Karpas-422 (cell line): Measurements from ENCODE around the gene KCND3. TPM values are rescaled to one million over a fixed set of nuclear protein-coding genes. Genes with fewer than 3 reads are reported as not detected.

Source experiments
- DNase-seq: peaks from one replicate; pipeline ENCODE4 v3.0.0-alpha.2; 2015
- H2AFZ ChIP-seq: fragments of 200-600 bp; sonication (generic); 2 replicates; pipeline ENCODE4 v1.6.1; 2014; ENCODE audit warnings: antibody characterized with exemption, low read length, mixed read lengths
- H3K27ac ChIP-seq: fragments of 200-600 bp; sonication (generic); 2 replicates; pipeline ENCODE4 v1.5.1; 2014; ENCODE audit warnings: mild to moderate bottlenecking, low read length, moderate library complexity
- H3K27me3 ChIP-seq: fragments of 200-600 bp; sonication (generic); 2 replicates; pipeline ENCODE4 v1.6.1; 2014; ENCODE audit warnings: low read length, mixed read lengths
- H3K36me3 ChIP-seq: fragments of 200-600 bp; sonication (generic); 2 replicates; pipeline ENCODE4 v1.6.1; 2014; ENCODE audit warnings: low read length, mixed read lengths; ENCODE audit not compliant: insufficient read depth
- H3K4me1 ChIP-seq: fragments of 200-600 bp; sonication (generic); 2 replicates; pipeline ENCODE4 v1.6.1; 2014; ENCODE audit warnings: mild to moderate bottlenecking, low read length, mixed read lengths
- H3K4me2 ChIP-seq: fragments of 200-600 bp; sonication (generic); 2 replicates; pipeline ENCODE4 v1.6.1; 2014; ENCODE audit warnings: low read length, low read depth, mild to moderate bottlenecking; ENCODE audit not compliant: poor library complexity, severe bottlenecking
- H3K4me3 ChIP-seq: fragments of 200-600 bp; sonication (generic); 2 replicates; pipeline ENCODE4 v1.5.1; 2014; ENCODE audit warnings: mild to moderate bottlenecking, antibody characterized with exemption, low read length, mixed read lengths
- H3K79me2 ChIP-seq: fragments of 200-600 bp; sonication (generic); 2 replicates; pipeline ENCODE4 v1.6.1; 2014; ENCODE audit warnings: mild to moderate bottlenecking, low read length, mixed read lengths
- H3K9ac ChIP-seq: fragments of 200-600 bp; sonication (generic); 2 replicates; pipeline ENCODE4 v1.6.0; 2014; ENCODE audit warnings: low read length
- H3K9me2 ChIP-seq: fragments of 200-600 bp; sonication (generic), shearing (Covaris generic); replicated peaks from 2 replicates; pipeline ENCODE4 v1.6.0; 2014; ENCODE audit warnings: mild to moderate bottlenecking, low read length, moderate library complexity; ENCODE audit not compliant: insufficient read depth
- H3K9me3 ChIP-seq: fragments of 300-700, 200-600 bp; sonication (generic); 2 replicates; pipeline ENCODE4 v1.6.1; 2014; ENCODE audit warnings: low read length, mixed read lengths
- H4K20me1 ChIP-seq: fragments of 200-600 bp; sonication (generic); 2 replicates; pipeline ENCODE4 v1.6.1; 2014; ENCODE audit warnings: mild to moderate bottlenecking, antibody characterized with exemption, low read length, low read depth; ENCODE audit not compliant: insufficient read depth
- total RNA-seq: library from RNA; depleted of rRNA; stranded (reverse); fragments of >200 nt; shearing (Covaris generic); gene quantifications from 2 replicates; pipeline ENCODE4 v1.2.3, GENCODE V29; 2014; ENCODE audit warnings: low replicate concordance

The KCND3 gene
- total RNA-seq, 1 experiment from 2014 or later, result not detected

GRCh38 chr1:111751906-111752575 is 237.4 kb downstream of the KCND3 start:
- H3K4me2 ChIP-seq, result no peak overlapping the region
- no peaks in the 10 kb centered on the region for H4K20me1 ChIP-seq
- no peak overlapping the region for H3K27ac ChIP-seq
- H3K9ac ChIP-seq, result no peak overlapping the region
- H2AFZ ChIP-seq, result no peak overlapping the region
- H3K4me3 ChIP-seq, result no peak overlapping the region
- peaks cover 21% of the 10 kb centered on the region for H3K4me1 ChIP-seq
- no peaks in the 10 kb centered on the region for H3K27me3 ChIP-seq
- no peak for DNase-seq
- H3K9me3 ChIP-seq, result no peaks in the 10 kb centered on the region
- no peaks in the 10 kb centered on the region for H3K36me3 ChIP-seq
- peaks cover 24% of the 10 kb centered on the region for H3K79me2 ChIP-seq
- no peaks in the 10 kb centered on the region for H3K9me2 ChIP-seq

- Histone ChIP-seq H3K27ac (no peak overlapping the region), H3K9me3 (no peaks in the 10 kb centered on the region), H3K4me2 (no peak overlapping the region), H4K20me1 (no peaks in the 10 kb centered on the region), H3K4me1 (peaks cover 16% of the 10 kb centered on the region), H3K9ac (no peak overlapping the region), H3K9me2 (no peaks in the 10 kb centered on the region), H2AFZ (no peak overlapping the region), H3K4me3 (no peak overlapping the region), H3K36me3 (no peaks in the 10 kb centered on the region), H3K27me3 (no peaks in the 10 kb centered on the region), H3K79me2 (peaks cover 12% of the 10 kb centered on the region)
- no peak for DNase-seq
Measured at GRCh38 chr1:111750856-111751255, 238.6 kb downstream of the KCND3 start.

GRCh38 chr1:111749628-111750027 is 239.8 kb downstream of the KCND3 start:
- H3K9me3 ChIP-seq, result no peaks in the 10 kb centered on the region
- H4K20me1 ChIP-seq, result no peaks in the 10 kb centered on the region
- H3K4me3 ChIP-seq, result no peak overlapping the region
- no peak overlapping the region for H3K9ac ChIP-seq
- H3K9me2 ChIP-seq, result no peaks in the 10 kb centered on the region
- peaks cover 14% of the 10 kb centered on the region for H3K4me1 ChIP-seq
- no peaks in the 10 kb centered on the region for H3K27me3 ChIP-seq
- peaks cover 2% of the 10 kb centered on the region for H3K79me2 ChIP-seq
- no peak for DNase-seq
- H3K36me3 ChIP-seq, result no peaks in the 10 kb centered on the region
- H2AFZ ChIP-seq, result no peak overlapping the region
- H3K4me2 ChIP-seq, result no peak overlapping the region
- H3K27ac ChIP-seq, result no peak overlapping the region

- no peak overlapping the region for H3K4me2 ChIP-seq
- no peaks in the 10 kb centered on the region for H3K27me3 ChIP-seq
Measured at GRCh38 chr1:111747947-111748346, 241.5 kb downstream of the KCND3 start.

GRCh38 chr1:111747282-111747734 is 242.2 kb downstream of the KCND3 start:
- Histone ChIP-seq H3K9ac (no peak overlapping the region), H3K4me3 (no peak overlapping the region), H3K4me1 (peaks cover 7% of the 10 kb centered on the region), H3K4me2 (no peak overlapping the region), H3K79me2 (no peaks in the 10 kb centered on the region), H4K20me1 (no peaks in the 10 kb centered on the region), H2AFZ (no peak overlapping the region), H3K27ac (no peak overlapping the region), H3K9me2 (no peaks in the 10 kb centered on the region), H3K27me3 (no peaks in the 10 kb centered on the region), H3K9me3 (no peaks in the 10 kb centered on the region), H3K36me3 (no peaks in the 10 kb centered on the region)
- peak; percentile 94 for DNase-seq

More at GRCh38 chr1:111747947-111748346, 241.5 kb downstream of the KCND3 start:
- Histone ChIP-seq H3K9ac (no peak overlapping the region), H3K9me2 (no peaks in the 10 kb centered on the region), H3K4me3 (no peak overlapping the region), H3K79me2 (no peaks in the 10 kb centered on the region), H3K27ac (no peak overlapping the region), H3K9me3 (no peaks in the 10 kb centered on the region), H4K20me1 (no peaks in the 10 kb centered on the region), H3K36me3 (no peaks in the 10 kb centered on the region), H3K4me1 (peaks cover 7% of the 10 kb centered on the region), H2AFZ (no peak overlapping the region)
- no peak for DNase-seq

GRCh38 chr1:111746614-111746999 is 242.9 kb downstream of the KCND3 start:
- no peaks in the 10 kb centered on the region for H4K20me1 ChIP-seq
- H3K9me3 ChIP-seq, result no peaks in the 10 kb centered on the region
- no peak overlapping the region for H2AFZ ChIP-seq
- no peaks in the 10 kb centered on the region for H3K36me3 ChIP-seq
- no peaks in the 10 kb centered on the region for H3K79me2 ChIP-seq
- H3K4me1 ChIP-seq, result no peaks in the 10 kb centered on the region; the same call in 1 of the 2 replicates
- no peak for DNase-seq
- H3K9ac ChIP-seq, result no peak overlapping the region
- H3K4me3 ChIP-seq, result no peak overlapping the region
- no peak overlapping the region for H3K4me2 ChIP-seq
- no peaks in the 10 kb centered on the region for H3K9me2 ChIP-seq
- no peaks in the 10 kb centered on the region for H3K27me3 ChIP-seq
- no peak overlapping the region for H3K27ac ChIP-seq

- H3K4me1 ChIP-seq, result no peaks in the 10 kb centered on the region; the same call in 1 of the 2 replicates
- no peak overlapping the region for H3K9ac ChIP-seq
- no peaks in the 10 kb centered on the region for H4K20me1 ChIP-seq
- no peak overlapping the region for H2AFZ ChIP-seq
- H3K27me3 ChIP-seq, result no peaks in the 10 kb centered on the region
- H3K79me2 ChIP-seq, result no peaks in the 10 kb centered on the region
- H3K4me3 ChIP-seq, result no peak overlapping the region
- no peak overlapping the region for H3K4me2 ChIP-seq
- H3K9me3 ChIP-seq, result no peaks in the 10 kb centered on the region
- DNase-seq, result no peak
- no peaks in the 10 kb centered on the region for H3K36me3 ChIP-seq
- no peak overlapping the region for H3K27ac ChIP-seq
- H3K9me2 ChIP-seq, result no peaks in the 10 kb centered on the region
Measured at GRCh38 chr1:111745675-111746613, 243.5 kb downstream of the KCND3 start.

- Histone ChIP-seq H3K27me3 (no peaks in the 10 kb centered on the region), H3K36me3 (no peaks in the 10 kb centered on the region), H3K79me2 (no peaks in the 10 kb centered on the region), H3K4me2 (no peak overlapping the region), H3K27ac (no peak overlapping the region), H3K9ac (no peak overlapping the region), H3K9me2 (no peaks in the 10 kb centered on the region), H4K20me1 (no peaks in the 10 kb centered on the region), H3K9me3 (no peaks in the 10 kb centered on the region), H3K4me3 (no peak overlapping the region), H3K4me1 (peaks cover 8% of the 10 kb centered on the region), H2AFZ (no peak overlapping the region)
- no peak for DNase-seq
Measured at GRCh38 chr1:111743679-111744101, 245.8 kb downstream of the KCND3 start.
